HG03095 (cell line): ENCODE data around the gene DDX23.
"Not testable (repeated sequence)": the region's sequence is repeated elsewhere in the genome, so short reads cannot be mapped to it uniquely, and the experiment has no call there.

ENCODE experiments used
- ATAC-seq: cut with Tn5 transposase; IDR thresholded peaks from one replicate; pipeline ENCODE4 v1.9.1; 2021; ENCODE audit warnings: moderate library complexity; ENCODE audit not compliant: unreplicated experiment

DDX23 gene

GRCh38 chr12:48863291-48863690, 11.3 kb upstream of the DDX23 start:
- ATAC-seq: no peak

GRCh38 chr12:48862760-48863159, 10.8 kb upstream of the DDX23 start:
- no peak for ATAC-seq

GRCh38 chr12:48861111-48861510, 9.1 kb upstream of the DDX23 start:
- ATAC-seq: no peak

GRCh38 chr12:48860236-48860635, 8.3 kb upstream of the DDX23 start:
- not testable (repeated sequence) for ATAC-seq

GRCh38 chr12:48859607-48860006, 7.6 kb upstream of the DDX23 start:
- ATAC-seq: no peak

GRCh38 chr12:48858043-48858442, 6.1 kb upstream of the DDX23 start:
- no peak for ATAC-seq

GRCh38 chr12:48857278-48857994, 5.5 kb upstream of the DDX23 start:
- ATAC-seq: peak; percentile 37

GRCh38 chr12:48856379-48856778, 4.4 kb upstream of the DDX23 start:
- ATAC-seq: no peak

- not testable (repeated sequence) for ATAC-seq
Observed at GRCh38 chr12:48854932-48855331, 3.0 kb upstream of the DDX23 start.

- no peak for ATAC-seq
Observed at GRCh38 chr12:48854488-48854887, 2.5 kb upstream of the DDX23 start.

GRCh38 chr12:48852734-48853688, 1.0 kb upstream of the DDX23 start:
- ATAC-seq: peak; percentile 32

- ATAC-seq: not testable (repeated sequence)
Observed at GRCh38 chr12:48842021-48842420, 9.9 kb downstream of the DDX23 start.

GRCh38 chr12:48838048-48838447, 13.9 kb downstream of the DDX23 start:
- no peak for ATAC-seq

GRCh38 chr12:48832321-48833060, 19.5 kb downstream of the DDX23 start:
- no peak for ATAC-seq

- no peak for ATAC-seq
Observed at GRCh38 chr12:48831257-48831656, 20.7 kb downstream of the DDX23 start.

- ATAC-seq: no peak
Observed at GRCh38 chr12:48828841-48829575, 23.0 kb downstream of the DDX23 start.

- ATAC-seq: no peak
Observed at GRCh38 chr12:48828293-48828692, 23.7 kb downstream of the DDX23 start.

GRCh38 chr12:48827513-48828096, 24.4 kb downstream of the DDX23 start:
- ATAC-seq: no peak

- ATAC-seq: no peak
Observed at GRCh38 chr12:48827026-48827425, 24.9 kb downstream of the DDX23 start.

GRCh38 chr12:48826209-48826855, 25.6 kb downstream of the DDX23 start:
- no peak for ATAC-seq
